ENCODE results near the gene EVC2. TPM values are rescaled to one million over a fixed set of nuclear protein-coding genes. Genes with fewer than 3 reads are reported as not detected.

The EVC2 gene
- total RNA-seq, 1 donor from 2014 or later, result 1.4 TPM

DNA sequence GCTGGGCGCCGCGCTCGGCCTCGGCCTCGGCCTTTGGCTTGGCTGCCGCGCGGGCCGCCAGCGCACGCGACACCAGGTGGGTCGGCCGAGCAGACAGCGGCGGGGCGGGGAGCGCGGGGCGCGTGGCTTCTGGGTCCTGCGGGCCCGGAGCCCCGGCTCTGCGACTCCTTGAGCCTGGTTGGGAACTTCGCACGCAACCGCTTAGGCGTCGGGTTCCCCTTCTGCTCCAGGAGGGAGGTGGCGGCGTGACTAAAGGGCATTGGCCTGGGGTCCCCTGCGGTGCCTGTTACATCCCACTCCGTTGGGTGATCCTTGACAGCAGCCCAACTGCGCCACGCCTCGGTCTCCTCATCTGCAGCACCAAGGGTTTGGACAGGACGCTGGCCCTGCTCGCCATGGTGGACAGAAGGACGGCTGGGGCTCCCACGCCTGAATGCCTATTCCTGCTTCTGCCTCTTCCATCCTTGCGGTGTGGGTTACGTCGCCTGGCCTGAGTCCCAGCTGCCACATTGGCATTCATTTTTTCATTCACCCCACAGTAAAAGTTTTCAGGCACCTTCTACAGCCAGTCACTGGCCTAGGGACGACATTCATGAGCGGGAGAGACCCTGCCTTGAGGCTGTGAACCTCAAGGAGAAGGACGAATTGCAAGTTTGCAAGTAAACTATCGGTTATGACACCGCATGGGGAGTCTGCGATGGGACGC lies 3.3 kb upstream of the EVC2 start:
- TF ChIP-seq, protein P1, sequence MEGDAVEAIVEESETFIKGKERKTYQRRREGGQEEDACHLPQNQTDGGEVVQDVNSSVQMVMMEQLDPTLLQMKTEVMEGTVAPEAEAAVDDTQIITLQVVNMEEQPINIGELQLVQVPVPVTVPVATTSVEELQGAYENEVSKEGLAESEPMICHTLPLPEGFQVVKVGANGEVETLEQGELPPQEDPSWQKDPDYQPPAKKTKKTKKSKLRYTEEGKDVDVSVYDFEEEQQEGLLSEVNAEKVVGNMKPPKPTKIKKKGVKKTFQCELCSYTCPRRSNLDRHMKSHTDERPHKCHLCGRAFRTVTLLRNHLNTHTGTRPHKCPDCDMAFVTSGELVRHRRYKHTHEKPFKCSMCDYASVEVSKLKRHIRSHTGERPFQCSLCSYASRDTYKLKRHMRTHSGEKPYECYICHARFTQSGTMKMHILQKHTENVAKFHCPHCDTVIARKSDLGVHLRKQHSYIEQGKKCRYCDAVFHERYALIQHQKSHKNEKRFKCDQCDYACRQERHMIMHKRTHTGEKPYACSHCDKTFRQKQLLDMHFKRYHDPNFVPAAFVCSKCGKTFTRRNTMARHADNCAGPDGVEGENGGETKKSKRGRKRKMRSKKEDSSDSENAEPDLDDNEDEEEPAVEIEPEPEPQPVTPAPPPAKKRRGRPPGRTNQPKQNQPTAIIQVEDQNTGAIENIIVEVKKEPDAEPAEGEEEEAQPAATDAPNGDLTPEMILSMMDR (IDR thresholded peaks at IDR 0.05; ENCODE audit: borderline replicate concordance), result no peak
- H3K27ac ChIP-seq (replicated peaks), result peak overlapping the region; percentile 73
- H3K4me3 ChIP-seq, result peak overlapping the region; percentile 71
- DNase-seq, result peak; percentile 39
- peaks cover 10% of the 10 kb centered on the region for H3K36me3 ChIP-seq
- peaks cover 16% of the 10 kb centered on the region for H3K9me3 ChIP-seq (replicated peaks)
- peaks cover 35% of the 10 kb centered on the region for H3K27me3 ChIP-seq (ENCODE audit: low read depth)
- H3K4me1 ChIP-seq, result peaks cover 45% of the 10 kb centered on the region
- intact Hi-C loops (cut with micrococcal nuclease), result no loop called here

DNA sequence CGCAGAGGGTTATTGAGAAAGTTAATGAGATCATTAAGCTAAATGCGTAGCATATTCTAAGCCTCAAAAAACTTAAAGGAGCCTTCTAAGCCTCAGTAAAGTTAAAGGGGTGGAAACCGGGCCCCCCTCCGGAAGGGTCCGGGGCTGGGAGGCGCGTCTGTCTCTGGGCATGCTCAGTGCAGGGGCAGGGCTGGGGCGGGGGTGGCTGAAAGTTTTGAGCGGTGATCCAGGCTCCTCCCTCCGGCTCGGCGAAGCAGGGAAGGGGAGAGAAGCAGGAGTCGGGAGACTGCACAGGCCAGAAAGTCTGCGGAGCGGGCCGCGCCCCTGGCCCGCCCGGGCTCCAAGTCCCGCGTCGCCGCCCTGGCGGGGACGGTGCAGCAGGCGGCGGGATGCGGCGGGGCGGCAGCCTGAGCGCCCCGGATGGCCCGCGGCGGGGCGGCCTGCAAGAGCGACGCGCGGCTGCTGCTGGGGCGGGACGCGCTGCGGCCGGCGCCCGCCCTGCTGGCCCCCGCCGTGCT lies 2.7 kb upstream of the EVC2 start, which contains the start of gene EVC:
Gene EVC, plus strand, starts transcription at position 241 of the 518 bp plus-strand sequence. Its CDS starts 180 bp downstream, at position 421.
- TF ChIP-seq, protein P1 (IDR thresholded peaks at IDR 0.05; ENCODE audit: borderline replicate concordance), result no peak

DNA sequence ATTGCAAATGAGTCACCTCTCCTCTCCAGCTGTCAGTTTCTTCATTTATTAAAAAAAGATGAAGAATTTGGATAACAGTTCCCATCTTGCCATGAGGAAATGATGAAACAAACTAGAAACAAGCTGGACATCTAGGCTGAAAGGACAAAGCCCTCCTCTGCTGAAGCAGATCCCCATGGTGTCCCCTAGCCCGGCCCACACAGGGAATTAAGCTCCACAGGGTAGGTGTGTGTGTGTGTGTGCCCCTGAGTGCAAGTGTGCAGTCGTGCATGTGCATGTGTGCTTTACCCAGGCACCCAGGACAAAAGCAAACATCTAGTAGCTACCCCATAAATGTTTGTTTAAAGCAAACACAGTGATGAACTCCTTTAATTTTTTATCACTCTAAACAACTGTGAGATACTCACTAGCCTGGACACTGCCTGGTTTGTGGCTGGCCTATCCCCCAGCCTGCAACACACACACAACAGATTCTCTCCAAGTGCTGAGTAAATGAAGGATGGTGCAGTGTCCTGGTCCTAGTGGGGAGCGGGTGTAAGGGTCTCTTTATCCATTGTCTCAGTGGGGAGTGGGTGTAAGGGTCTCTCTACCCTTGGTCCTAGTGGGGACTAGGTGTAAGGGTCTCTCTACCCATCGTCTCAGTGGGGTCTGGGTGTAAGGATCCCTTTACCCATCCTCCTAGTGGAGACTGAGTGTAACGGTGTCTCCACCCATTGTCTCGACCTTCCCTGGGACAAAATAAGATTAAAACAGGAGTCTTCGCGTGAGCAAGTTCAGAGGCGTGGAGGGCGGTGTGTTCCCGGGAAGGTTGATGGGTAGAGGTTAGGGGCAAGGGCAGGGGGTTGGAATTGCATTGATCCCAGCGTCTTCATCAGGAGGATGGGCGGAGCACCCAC lies 2.0 kb upstream of the EVC2 start:
- peaks cover 38% of the 10 kb centered on the region for H3K27me3 ChIP-seq (ENCODE audit: low read depth)
- intact Hi-C loops (cut with micrococcal nuclease), result no loop called here
- peak overlapping the region; percentile 71 for H3K4me3 ChIP-seq
- H3K9me3 ChIP-seq (replicated peaks), result peaks cover 10% of the 10 kb centered on the region
- no peak for DNase-seq
- H3K27ac ChIP-seq (replicated peaks), result peak overlapping the region; percentile 73
- H3K4me1 ChIP-seq, result peaks cover 46% of the 10 kb centered on the region
- TF ChIP-seq, protein P1 (IDR thresholded peaks at IDR 0.05; ENCODE audit: borderline replicate concordance), result peak; percentile 31
- peaks cover 7% of the 10 kb centered on the region for H3K36me3 ChIP-seq

More for the DNA sequence above, 2.7 kb upstream of the EVC2 start, which contains the start of gene EVC:
- Histone ChIP-seq H3K9me3 (replicated peaks) (peaks cover 16% of the 10 kb centered on the region), H3K27ac (replicated peaks) (peak within 1 kb of the TSS; percentile 73), H3K36me3 (peaks cover 10% of the 10 kb centered on the region), H3K27me3 (ENCODE audit: low read depth) (peaks cover 38% of the 10 kb centered on the region), H3K4me3 (peak within 1 kb of the TSS; percentile 71), H3K4me1 (peaks cover 46% of the 10 kb centered on the region)
- DNase-seq, result peak; percentile 88
- intact Hi-C loops (cut with micrococcal nuclease), result no loop called here

DNA sequence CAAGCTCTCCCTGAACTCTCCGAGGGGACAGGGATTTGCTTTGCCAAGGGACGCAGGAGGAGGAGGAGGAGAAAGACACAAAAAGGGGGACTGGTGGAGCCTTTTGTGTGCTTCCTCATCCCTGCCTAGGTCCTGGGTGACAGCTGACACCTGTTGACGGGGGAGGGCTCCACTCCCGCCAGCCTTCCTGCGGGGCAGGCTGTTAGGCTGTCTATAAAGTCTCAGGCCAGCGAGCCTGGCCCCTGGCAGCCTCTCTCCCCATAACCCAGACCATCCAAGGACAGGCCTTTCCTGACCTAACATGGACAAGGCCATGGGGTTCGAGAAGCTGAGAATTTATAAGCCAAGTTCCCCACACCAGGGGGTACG lies 832 bp upstream of the EVC2 start:
- Histone ChIP-seq H3K4me1 (peaks cover 46% of the 10 kb centered on the region), H3K36me3 (no peaks in the 10 kb centered on the region), H3K4me3 (peak overlapping the region; percentile 80), H3K9me3 (replicated peaks) (no peaks in the 10 kb centered on the region), H3K27ac (replicated peaks) (peak overlapping the region; percentile 80), H3K27me3 (ENCODE audit: low read depth) (peaks cover 38% of the 10 kb centered on the region)
- DNase-seq, result no peak
- intact Hi-C loops (cut with micrococcal nuclease), result no loop called here
- TF ChIP-seq, protein P1 (IDR thresholded peaks at IDR 0.05; ENCODE audit: borderline replicate concordance), result no peak

DNA sequence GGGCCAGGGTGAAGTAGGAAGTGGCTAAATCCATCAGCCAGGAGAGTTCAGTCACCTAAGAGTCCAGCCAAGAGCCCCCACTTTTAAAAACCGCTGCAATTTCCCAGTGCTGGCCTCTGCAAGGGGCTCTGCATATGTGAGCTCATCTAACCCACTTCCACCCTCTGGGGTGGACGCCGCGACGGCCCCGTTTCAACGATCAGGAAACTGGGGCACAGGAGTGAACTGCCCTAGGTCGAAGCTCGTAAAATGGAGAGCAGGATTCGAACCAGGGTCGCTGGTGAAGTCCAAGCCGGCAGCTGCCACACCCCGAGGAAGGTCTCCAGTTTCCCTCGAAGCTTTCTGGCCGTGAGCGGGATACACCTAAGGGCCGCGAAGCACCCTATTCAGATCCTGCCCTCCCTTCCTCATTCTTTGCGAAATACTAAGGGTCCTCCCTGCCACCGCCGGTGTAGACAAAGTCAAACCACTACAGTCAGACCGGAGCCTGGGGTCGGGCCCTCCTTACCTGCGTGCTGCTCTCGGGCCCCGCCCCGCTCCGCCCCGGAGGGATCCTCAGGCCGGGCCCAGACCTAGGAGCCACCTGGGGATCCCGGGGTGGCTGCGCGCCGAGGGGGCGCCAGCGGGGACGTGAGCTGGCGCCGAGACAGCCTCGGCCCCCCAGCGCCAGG lies 446 bp downstream of the EVC2 start:
- H3K9me3 ChIP-seq (replicated peaks), result no peaks in the 10 kb centered on the region
- H3K36me3 ChIP-seq, result no peaks in the 10 kb centered on the region
- H3K27me3 ChIP-seq (ENCODE audit: low read depth), result peaks cover 38% of the 10 kb centered on the region
- TF ChIP-seq, protein P1 (IDR thresholded peaks at IDR 0.05; ENCODE audit: borderline replicate concordance), result no peak
- DNase-seq, result no peak
- H3K27ac ChIP-seq (replicated peaks), result peak overlapping the region; percentile 80
- peaks cover 46% of the 10 kb centered on the region for H3K4me1 ChIP-seq
- intact Hi-C loops (cut with micrococcal nuclease), result no loop called here
- peak overlapping the region; percentile 80 for H3K4me3 ChIP-seq

Data from left ventricle myocardium inferior (tissue), 1 donor.